ENCODE data around the gene IL17C.

DNA sequence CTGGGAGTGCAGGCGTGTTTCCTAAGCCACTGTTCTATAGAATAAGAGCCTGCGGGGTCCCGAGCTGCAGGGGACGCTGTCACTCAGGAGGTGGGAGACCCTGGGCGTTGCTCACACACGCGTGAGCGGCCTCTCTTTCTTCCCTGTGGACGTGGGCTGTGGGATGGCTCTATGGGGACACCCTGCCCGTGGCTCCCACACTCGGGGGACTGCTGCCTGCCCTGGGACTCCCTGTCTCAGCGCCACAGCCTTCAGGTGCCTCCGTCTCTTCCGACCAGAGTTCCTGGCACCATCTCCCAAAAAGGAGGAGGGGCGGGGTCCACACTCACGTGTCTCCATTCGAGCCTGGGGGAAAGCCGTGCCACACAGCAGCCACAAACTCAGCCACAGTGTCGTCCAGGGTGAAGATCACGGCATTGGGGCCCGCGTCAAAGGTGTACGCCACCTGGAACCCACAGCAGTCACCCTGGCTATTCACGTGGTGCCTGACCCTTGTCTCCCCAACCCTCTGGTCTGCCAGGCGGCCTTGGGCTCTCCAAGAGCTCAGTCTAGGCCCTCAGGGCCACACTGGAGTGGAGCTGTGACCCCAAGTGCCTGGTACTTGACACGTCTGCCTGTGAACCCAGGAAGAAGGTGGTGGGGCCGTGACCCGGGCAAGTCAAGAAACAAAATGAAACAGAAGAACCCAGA, 16.1 kb downstream of the IL17C start:
- TF ChIP-seq, protein P1, sequence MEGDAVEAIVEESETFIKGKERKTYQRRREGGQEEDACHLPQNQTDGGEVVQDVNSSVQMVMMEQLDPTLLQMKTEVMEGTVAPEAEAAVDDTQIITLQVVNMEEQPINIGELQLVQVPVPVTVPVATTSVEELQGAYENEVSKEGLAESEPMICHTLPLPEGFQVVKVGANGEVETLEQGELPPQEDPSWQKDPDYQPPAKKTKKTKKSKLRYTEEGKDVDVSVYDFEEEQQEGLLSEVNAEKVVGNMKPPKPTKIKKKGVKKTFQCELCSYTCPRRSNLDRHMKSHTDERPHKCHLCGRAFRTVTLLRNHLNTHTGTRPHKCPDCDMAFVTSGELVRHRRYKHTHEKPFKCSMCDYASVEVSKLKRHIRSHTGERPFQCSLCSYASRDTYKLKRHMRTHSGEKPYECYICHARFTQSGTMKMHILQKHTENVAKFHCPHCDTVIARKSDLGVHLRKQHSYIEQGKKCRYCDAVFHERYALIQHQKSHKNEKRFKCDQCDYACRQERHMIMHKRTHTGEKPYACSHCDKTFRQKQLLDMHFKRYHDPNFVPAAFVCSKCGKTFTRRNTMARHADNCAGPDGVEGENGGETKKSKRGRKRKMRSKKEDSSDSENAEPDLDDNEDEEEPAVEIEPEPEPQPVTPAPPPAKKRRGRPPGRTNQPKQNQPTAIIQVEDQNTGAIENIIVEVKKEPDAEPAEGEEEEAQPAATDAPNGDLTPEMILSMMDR (IDR thresholded peaks at IDR 0.05), result no peak
- no peak for TF ChIP-seq POLR2A (IDR thresholded peaks at IDR 0.05)

Data from uterus (tissue), 2 donors.